NCI-H2081 (cell line): ENCODE data around the gene CTCF.

Experiments used
- DNase-seq, 2 experiments: peaks; one replicate each; lab custom pipeline; 2025; lab: John Stamatoyannopoulos, UW

The CTCF gene

GRCh38 chr16:67679935-67680897, 117.9 kb downstream of the CTCF start:
- DNase-seq = no peak

GRCh38 chr16:67683767-67684166, 121.4 kb downstream of the CTCF start:
- no peak for DNase-seq

GRCh38 chr16:67685388-67686112, 123.2 kb downstream of the CTCF start:
- no peak for DNase-seq
